ENCODE results near the gene ST7.

ST7 gene

DNA sequence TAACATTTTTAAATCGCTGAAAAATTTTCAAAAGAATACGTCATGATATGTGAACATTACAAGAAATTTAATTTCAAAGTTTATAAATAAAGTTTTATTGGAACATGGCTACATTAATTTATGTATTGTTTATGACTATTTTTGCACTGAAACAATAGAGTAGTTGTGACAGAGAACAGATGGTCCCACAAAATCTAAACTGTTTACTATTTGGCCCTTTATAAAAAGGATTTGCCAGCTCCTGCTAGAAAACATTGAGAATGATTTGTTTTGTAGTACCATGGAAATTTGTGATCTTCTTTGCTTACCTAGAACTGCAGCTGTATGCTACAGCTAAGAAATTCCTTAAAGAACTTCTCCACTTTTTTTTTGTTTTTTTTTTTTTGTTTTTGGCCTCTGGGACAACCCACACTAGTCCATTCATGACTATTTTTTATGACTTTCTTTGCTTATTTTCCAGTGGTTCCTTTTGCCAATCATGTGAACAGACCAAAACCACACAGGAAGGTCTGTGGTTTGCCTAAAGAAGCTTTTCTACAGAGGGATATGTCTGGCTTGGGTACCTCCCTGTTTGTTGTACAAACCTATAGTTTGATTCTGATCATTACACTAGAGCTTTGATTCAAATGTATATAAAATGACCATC, 55.7 kb downstream of the ST7 start:
- no peak for DNase-seq (ENCODE audit: low read depth in 2 of 2)

- no peak for DNase-seq (ENCODE audit: low read depth in 2 of 2)
Measured at GRCh38 chr7:117009705-117010361, 56.5 kb downstream of the ST7 start.

GRCh38 chr7:117010375-117011133, 57.3 kb downstream of the ST7 start:
- DNase-seq (ENCODE audit: low read depth in 2 of 2), result peak in 1 of 2 donors; percentile 31

DNA sequence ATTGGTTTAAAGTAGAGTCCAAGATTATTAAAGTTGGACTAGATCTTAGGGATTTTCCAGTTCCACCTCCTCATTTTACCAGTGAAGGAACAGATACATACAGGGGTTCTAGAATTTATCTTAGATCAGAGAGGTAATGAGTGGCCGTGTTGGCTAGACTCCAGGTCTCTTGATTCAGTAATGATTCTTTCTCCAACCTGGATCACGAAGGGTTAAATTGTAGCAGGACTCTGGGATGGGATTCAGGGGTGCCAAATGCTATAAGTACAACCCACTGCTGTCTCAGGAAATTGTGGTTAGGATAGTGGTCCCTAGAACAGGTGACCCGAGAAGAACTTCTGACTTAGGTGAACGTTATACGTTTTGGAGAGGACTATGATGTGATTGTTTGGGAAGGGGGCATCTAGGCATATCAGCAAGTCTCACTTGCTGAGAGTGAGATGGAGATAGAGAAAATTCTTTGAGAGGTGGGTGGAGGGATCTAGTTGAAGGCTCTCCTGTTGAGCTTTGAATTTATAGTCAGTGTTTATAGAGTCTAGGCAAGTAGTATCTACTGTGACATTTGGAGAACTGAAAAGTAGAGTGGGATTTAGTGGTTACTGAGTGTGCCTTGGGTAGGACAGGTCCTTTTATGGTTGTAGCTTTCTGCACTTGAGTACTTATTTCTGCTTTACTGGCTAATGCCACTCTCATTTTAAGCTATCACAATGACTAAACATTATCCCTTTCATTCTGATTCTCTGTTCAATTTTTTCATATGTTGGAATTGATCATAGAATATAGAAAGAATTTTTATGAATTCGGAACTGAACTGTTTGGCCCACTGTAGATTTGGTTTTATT, 58.3 kb downstream of the ST7 start:
- DNase-seq (ENCODE audit: low read depth in 2 of 2), result no peak

DNA sequence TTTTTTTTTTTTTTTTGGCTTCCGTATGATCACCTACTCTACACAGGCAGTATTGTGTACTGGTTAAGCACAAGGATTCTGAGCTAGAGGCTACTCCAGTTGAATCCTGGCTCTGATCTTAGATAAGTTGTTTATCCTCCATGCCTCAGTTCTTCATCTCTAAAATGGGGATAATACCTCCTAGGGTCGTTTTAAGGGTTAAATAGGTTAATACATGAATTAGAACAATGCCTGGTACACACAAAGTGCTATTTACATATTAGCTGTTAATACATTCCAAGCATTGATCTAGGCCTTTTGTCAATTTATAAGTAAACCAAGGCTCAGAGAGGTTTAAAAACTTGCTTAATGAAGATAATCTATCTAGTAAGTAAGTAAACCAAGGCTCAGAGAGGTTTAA, 59.0 kb downstream of the ST7 start:
- DNase-seq (ENCODE audit: low read depth in 2 of 2), result no peak

GRCh38 chr7:117012696-117013095, 59.4 kb downstream of the ST7 start:
- DNase-seq (ENCODE audit: low read depth in 2 of 2), result no peak

GRCh38 chr7:117014099-117014656, 60.9 kb downstream of the ST7 start:
- no peak for DNase-seq (ENCODE audit: low read depth in 2 of 2)

GRCh38 chr7:117014673-117015133, 61.4 kb downstream of the ST7 start:
- DNase-seq (ENCODE audit: low read depth in 2 of 2), result no peak

GRCh38 chr7:117015258-117016184, 62.2 kb downstream of the ST7 start:
- DNase-seq (ENCODE audit: low read depth in 2 of 2), result no peak

DNA sequence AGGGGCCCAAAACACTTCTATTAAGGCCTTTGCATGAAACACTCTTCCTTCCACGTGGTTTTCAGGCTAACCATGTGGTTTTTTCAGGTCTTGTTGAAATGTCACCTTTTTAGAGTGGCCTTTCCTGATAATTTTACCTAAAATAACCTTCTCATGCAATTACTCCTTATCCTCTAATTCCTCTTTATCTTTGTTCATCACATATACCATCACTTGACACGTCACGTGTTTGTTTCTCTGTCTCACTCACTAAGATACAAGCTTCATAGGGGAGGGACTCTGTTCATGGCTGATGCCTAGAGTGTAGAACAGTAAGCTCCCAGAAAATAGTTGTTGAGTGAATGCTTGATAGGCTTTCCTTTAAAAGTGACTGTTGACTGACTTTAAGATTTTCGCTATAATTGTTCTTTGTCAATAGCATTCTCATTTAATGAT, 63.7 kb downstream of the ST7 start:
- no peak for DNase-seq (ENCODE audit: low read depth in 2 of 2)

GRCh38 chr7:117017702-117018266, 64.5 kb downstream of the ST7 start:
- no peak for DNase-seq (ENCODE audit: low read depth in 2 of 2)

GRCh38 chr7:117018713-117019112, 65.4 kb downstream of the ST7 start:
- DNase-seq (ENCODE audit: low read depth in 2 of 2), result no peak

DNA sequence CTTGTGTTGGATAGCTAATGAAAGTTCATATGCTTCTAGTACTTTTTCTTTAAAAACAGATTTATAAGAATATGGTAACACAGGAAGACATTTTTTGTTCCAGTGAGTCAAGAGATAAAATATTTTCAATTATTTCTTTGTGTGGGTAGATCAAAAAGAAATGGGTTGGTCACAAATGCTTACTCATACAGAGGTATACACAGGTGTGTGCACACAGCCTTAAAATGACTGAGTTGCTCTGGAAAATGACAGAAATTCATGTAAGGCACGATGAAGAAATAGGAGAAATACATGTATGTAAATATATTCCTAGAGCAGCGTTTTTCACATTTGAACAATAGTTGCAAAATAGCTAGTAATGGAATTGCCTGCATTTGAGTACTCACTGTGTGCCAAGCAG, 66.0 kb downstream of the ST7 start:
- DNase-seq (ENCODE audit: low read depth in 2 of 2), result no peak

GRCh38 chr7:117019786-117020590, 66.7 kb downstream of the ST7 start:
- DNase-seq (ENCODE audit: low read depth in 2 of 2), result no peak

GRCh38 chr7:117020591-117020973, 67.3 kb downstream of the ST7 start:
- no peak for DNase-seq (ENCODE audit: low read depth in 2 of 2)

DNA sequence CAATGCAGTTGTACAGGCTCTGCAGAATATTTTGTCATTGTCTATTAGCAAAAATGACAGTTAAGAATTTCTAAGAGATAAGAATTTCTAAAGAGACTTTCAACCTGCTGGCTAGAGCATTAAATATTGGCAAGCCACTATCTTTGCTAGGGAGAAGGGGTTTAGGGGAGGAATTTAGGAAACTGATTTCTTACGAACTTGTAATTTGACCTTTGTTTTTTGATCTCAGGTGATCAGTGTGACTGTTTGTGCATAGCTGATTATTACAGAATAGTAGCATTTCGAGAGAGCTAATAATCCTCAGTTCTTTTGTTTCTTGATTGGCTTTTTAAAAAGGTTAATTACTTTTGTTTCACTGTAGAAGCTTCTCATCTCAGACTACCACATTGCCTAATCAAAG, 68.1 kb downstream of the ST7 start:
- no peak for DNase-seq (ENCODE audit: low read depth in 2 of 2)

- DNase-seq (ENCODE audit: low read depth in 2 of 2), result no peak
Measured at GRCh38 chr7:117021986-117022385, 68.7 kb downstream of the ST7 start.

GRCh38 chr7:117023325-117023854, 70.1 kb downstream of the ST7 start:
- DNase-seq (ENCODE audit: low read depth in 2 of 2), result no peak

DNA sequence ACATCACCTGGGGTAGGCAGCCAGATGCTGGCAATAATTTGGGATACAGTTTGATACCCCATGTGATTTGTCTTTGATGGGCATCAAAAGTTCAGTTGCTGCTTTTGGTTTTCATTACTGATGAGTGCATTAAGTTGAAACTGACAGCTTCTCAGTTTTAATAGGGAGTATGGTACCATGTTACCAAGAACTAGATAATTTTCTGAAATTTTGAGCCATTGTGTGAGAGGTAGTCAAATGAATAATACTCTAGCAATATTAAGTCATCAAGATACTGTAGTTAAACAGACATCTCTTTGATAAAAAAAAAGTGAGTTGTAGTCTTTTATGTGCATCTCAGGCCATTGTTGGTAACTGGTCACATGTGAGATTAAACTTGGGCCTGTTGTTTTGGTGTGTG, 71.5 kb downstream of the ST7 start:
- DNase-seq (ENCODE audit: low read depth in 2 of 2), result no peak

Data from stimulated activated CD4-positive, alpha-beta T cell treated with anti-CD3 and anti-CD28 coated beads, Interleukin-4, amount 100 ng/mL, for 48 hours (primary cell).